ENCODE results near the gene COL4A1.

COL4A1 gene

GRCh38 chr13:110291286-110291685, 15.7 kb downstream of the COL4A1 start:
- DNase-seq, result no peak

GRCh38 chr13:110290826-110291225, 16.1 kb downstream of the COL4A1 start:
- DNase-seq, result no peak

GRCh38 chr13:110290153-110290552, 16.8 kb downstream of the COL4A1 start:
- no peak for DNase-seq

GRCh38 chr13:110289661-110290060, 17.3 kb downstream of the COL4A1 start:
- DNase-seq, result no peak

GRCh38 chr13:110289174-110289573, 17.8 kb downstream of the COL4A1 start:
- DNase-seq, result no peak

GRCh38 chr13:110286833-110287819, 19.8 kb downstream of the COL4A1 start:
- no peak for DNase-seq

GRCh38 chr13:110285991-110286832, 20.7 kb downstream of the COL4A1 start:
- no peak for DNase-seq

GRCh38 chr13:110284779-110285484, 22.0 kb downstream of the COL4A1 start:
- no peak for DNase-seq

GRCh38 chr13:110283736-110284517, 23.0 kb downstream of the COL4A1 start:
- no peak for DNase-seq

- no peak for DNase-seq
Observed at GRCh38 chr13:110282316-110282841, 24.6 kb downstream of the COL4A1 start.

GRCh38 chr13:110281736-110282135, 25.2 kb downstream of the COL4A1 start:
- no peak for DNase-seq

- no peak for DNase-seq
Observed at GRCh38 chr13:110280985-110281688, 25.8 kb downstream of the COL4A1 start.

GRCh38 chr13:110280231-110280813, 26.6 kb downstream of the COL4A1 start:
- DNase-seq, result no peak

GRCh38 chr13:110279684-110280083, 27.3 kb downstream of the COL4A1 start:
- no peak for DNase-seq

- no peak for DNase-seq
Observed at GRCh38 chr13:110278859-110279258, 28.1 kb downstream of the COL4A1 start.

GRCh38 chr13:110277357-110277975, 29.5 kb downstream of the COL4A1 start:
- DNase-seq, result no peak

GRCh38 chr13:110276553-110276950, 30.4 kb downstream of the COL4A1 start:
- no peak for DNase-seq

GRCh38 chr13:110275931-110276552, 30.9 kb downstream of the COL4A1 start:
- DNase-seq, result no peak

GRCh38 chr13:110274687-110275086, 32.3 kb downstream of the COL4A1 start:
- DNase-seq, result no peak

GRCh38 chr13:110273254-110273653, 33.7 kb downstream of the COL4A1 start:
- no peak for DNase-seq

All from activated CD4-positive, CD25-positive, alpha-beta regulatory T cell treated with anti-CD3 and anti-CD28 coated beads, Interleukin-2, amount 50 U/mL, for 72 hours (primary cell).